Hepatocyte (in vitro differentiated cells): Measurements from ENCODE around the gene INPP4B. TPM values are rescaled to one million over a fixed set of nuclear protein-coding genes. Genes with fewer than 3 reads are reported as not detected.

ENCODE experiments used
- DNase-seq: peaks from one replicate; pipeline ENCODE4 v3.0.0-alpha.2; 2016; ENCODE audit warnings: low spot score
- H2AFZ ChIP-seq: fragments of 200-600 bp; sonication (generic); 2 replicates; pipeline ENCODE4 v1.6.0; 2016; ENCODE audit warnings: antibody characterized with exemption, mild to moderate bottlenecking
- H3K27ac ChIP-seq: fragments of 200-600 bp; sonication (generic); 2 replicates; pipeline ENCODE4 v1.5.1; 2016; ENCODE audit warnings: mild to moderate bottlenecking
- H3K27me3 ChIP-seq: fragments of 200-600 bp; sonication (generic); 2 replicates; pipeline ENCODE4 v1.6.1; 2016
- H3K36me3 ChIP-seq: fragments of 200-600 bp; sonication (generic); replicated peaks from 2 replicates; pipeline ENCODE4 v1.5.1; 2016; ENCODE audit warnings: low read depth; ENCODE audit not compliant: insufficient read depth
- H3K4me1 ChIP-seq: fragments of 200-600 bp; sonication (generic); 2 replicates; pipeline ENCODE4 v1.5.1; 2016; ENCODE audit warnings: mild to moderate bottlenecking, moderate library complexity; ENCODE audit not compliant: insufficient read depth
- H3K4me2 ChIP-seq: fragments of 200-600 bp; sonication (generic); 2 replicates; pipeline ENCODE4 v1.6.0; 2016
- H3K4me3 ChIP-seq: fragments of 200-600 bp; sonication (generic); 2 replicates; pipeline ENCODE4 v1.5.1; 2016; ENCODE audit warnings: mild to moderate bottlenecking
- H3K79me2 ChIP-seq: fragments of 200-600 bp; sonication (generic); 2 replicates; pipeline ENCODE4 v1.6.0; 2017; ENCODE audit warnings: mild to moderate bottlenecking
- H3K9me2 ChIP-seq: fragments of 200-600 bp; sonication (generic); replicated peaks from 2 replicates; pipeline ENCODE4 v1.6.0; 2017; ENCODE audit warnings: mild to moderate bottlenecking; ENCODE audit not compliant: insufficient read depth
- H3K9me3 ChIP-seq: fragments of 200-600 bp; sonication (generic); 2 replicates; pipeline ENCODE4 v1.5.1; 2016; ENCODE audit warnings: low read depth, mild to moderate bottlenecking
- H4K20me1 ChIP-seq: fragments of 200-600 bp; sonication (generic); 2 replicates; pipeline ENCODE4 v1.6.0; 2016; ENCODE audit warnings: mild to moderate bottlenecking; ENCODE audit not compliant: insufficient read depth, poor library complexity, severe bottlenecking
- EZH2 ChIP-seq: fragments of 200-600 bp; sonication (generic); IDR thresholded peaks from 2 replicates; pipeline ENCODE4 v1.6.1; 2016; ENCODE audit warnings: antibody characterized with exemption, mild to moderate bottlenecking, borderline replicate concordance
- EZH2phosphoT487 ChIP-seq: fragments of 200-600 bp; sonication (generic); IDR thresholded peaks from one replicate; pipeline ENCODE4 v1.6.1; 2018; ENCODE audit warnings: antibody characterized with exemption, mild to moderate bottlenecking, low read depth, moderate library complexity; ENCODE audit not compliant: unreplicated experiment, severe bottlenecking
- WGBS: methylation state at CpG from one replicate; pipeline ENCODE4 v1.1.6; 2016; ENCODE audit warnings: low lambda C conversion rate; ENCODE audit errors: missing lambda C conversion rate; 5-methylcytosine and 5-hydroxymethylcytosine counted together
- polyA plus RNA-seq: library from polyadenylated mRNA; unstranded; fragments of >200 nt; fragmentation: Nextera tagmentation; extraction: Ambion mirVana; gene quantifications from 2 replicates; pipeline ENCODE4 v1.2.1, GENCODE V29; 2016
- total RNA-seq: library from RNA; depleted of rRNA; stranded (reverse); fragments of >200 nt; gene quantifications from 2 replicates; pipeline ENCODE4 v1.2.3, GENCODE V29; 2014
- TF ChIP-seq, protein P1 (sequence below): fragments of 200-600 bp; sonication (generic); IDR thresholded peaks from 2 replicates; pipeline ENCODE4 v1.5.1; 2016; ENCODE audit warnings: antibody characterized with exemption, mild to moderate bottlenecking; ENCODE audit not compliant: poor library complexity

The INPP4B gene
- total and polyA plus RNA-seq, 2 experiments from 2014 or later, result 4.2 to 7.1 TPM

GRCh38 chr4:142473960-142474338 is 372.2 kb downstream of the INPP4B start:
- H3K9me3 ChIP-seq, result no peaks in the 10 kb centered on the region
- H3K4me1 ChIP-seq, result no peaks in the 10 kb centered on the region
- 97% methylated on average over 4 of the region's 4 CpGs for WGBS
- TF ChIP-seq EZH2, result no peak
- TF ChIP-seq, protein P1, sequence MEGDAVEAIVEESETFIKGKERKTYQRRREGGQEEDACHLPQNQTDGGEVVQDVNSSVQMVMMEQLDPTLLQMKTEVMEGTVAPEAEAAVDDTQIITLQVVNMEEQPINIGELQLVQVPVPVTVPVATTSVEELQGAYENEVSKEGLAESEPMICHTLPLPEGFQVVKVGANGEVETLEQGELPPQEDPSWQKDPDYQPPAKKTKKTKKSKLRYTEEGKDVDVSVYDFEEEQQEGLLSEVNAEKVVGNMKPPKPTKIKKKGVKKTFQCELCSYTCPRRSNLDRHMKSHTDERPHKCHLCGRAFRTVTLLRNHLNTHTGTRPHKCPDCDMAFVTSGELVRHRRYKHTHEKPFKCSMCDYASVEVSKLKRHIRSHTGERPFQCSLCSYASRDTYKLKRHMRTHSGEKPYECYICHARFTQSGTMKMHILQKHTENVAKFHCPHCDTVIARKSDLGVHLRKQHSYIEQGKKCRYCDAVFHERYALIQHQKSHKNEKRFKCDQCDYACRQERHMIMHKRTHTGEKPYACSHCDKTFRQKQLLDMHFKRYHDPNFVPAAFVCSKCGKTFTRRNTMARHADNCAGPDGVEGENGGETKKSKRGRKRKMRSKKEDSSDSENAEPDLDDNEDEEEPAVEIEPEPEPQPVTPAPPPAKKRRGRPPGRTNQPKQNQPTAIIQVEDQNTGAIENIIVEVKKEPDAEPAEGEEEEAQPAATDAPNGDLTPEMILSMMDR, result no peak
- TF ChIP-seq EZH2phosphoT487, result no peak
- no peak overlapping the region for H2AFZ ChIP-seq
- H4K20me1 ChIP-seq, result no peaks in the 10 kb centered on the region
- H3K79me2 ChIP-seq, result no peaks in the 10 kb centered on the region
- no peak for DNase-seq
- H3K36me3 ChIP-seq, result no peaks in the 10 kb centered on the region
- H3K27ac ChIP-seq, result no peak overlapping the region
- H3K9me2 ChIP-seq, result no peaks in the 10 kb centered on the region
- no peak overlapping the region for H3K4me3 ChIP-seq
- H3K27me3 ChIP-seq, result no peaks in the 10 kb centered on the region
- H3K4me2 ChIP-seq, result no peak overlapping the region

- Histone ChIP-seq H2AFZ (no peak overlapping the region), H3K4me2 (no peak overlapping the region), H3K27ac (no peak overlapping the region), H3K9me2 (no peaks in the 10 kb centered on the region), H3K79me2 (no peaks in the 10 kb centered on the region), H3K36me3 (no peaks in the 10 kb centered on the region), H4K20me1 (no peaks in the 10 kb centered on the region), H3K27me3 (no peaks in the 10 kb centered on the region), H3K4me1 (no peaks in the 10 kb centered on the region), H3K4me3 (no peak overlapping the region), H3K9me3 (no peaks in the 10 kb centered on the region)
- 96% methylated on average over 5 of the region's 5 CpGs for WGBS
- DNase-seq, result no peak
- TF ChIP-seq EZH2 (no peak), EZH2phosphoT487 (no peak)
- TF ChIP-seq, protein P1, result no peak
These were observed 372.7 kb downstream of the INPP4B start for GRCh38 chr4:142473218-142473959.

- TF ChIP-seq EZH2phosphoT487, result no peak
- no peak for TF ChIP-seq EZH2
- TF ChIP-seq, protein P1, result no peak
- no peaks in the 10 kb centered on the region for H3K36me3 ChIP-seq
- WGBS, result 97% methylated on average over 4 of the region's 4 CpGs
These were observed 379.0 kb downstream of the INPP4B start for GRCh38 chr4:142467088-142467487.

More at GRCh38 chr4:142467088-142467487, 379.0 kb downstream of the INPP4B start:
- Histone ChIP-seq H3K4me3 (no peak overlapping the region), H3K27me3 (no peaks in the 10 kb centered on the region), H3K27ac (no peak overlapping the region), H3K9me2 (no peaks in the 10 kb centered on the region), H4K20me1 (no peaks in the 10 kb centered on the region), H3K4me2 (no peak overlapping the region), H3K9me3 (no peaks in the 10 kb centered on the region), H2AFZ (no peak overlapping the region), H3K4me1 (no peaks in the 10 kb centered on the region), H3K79me2 (no peaks in the 10 kb centered on the region)
- no peak for DNase-seq
